HEK293 (cell line): Measurements from ENCODE around the gene CEACAM19.

Source experiments
- TCF7L2 ChIP-seq: IDR thresholded peaks from 2 replicates; pipeline ENCODE4 v1.6.1; 2011; ENCODE audit warnings: low read depth, mild to moderate bottlenecking, inconsistent platforms, low read length, moderate library complexity, borderline replicate concordance
- YY1 ChIP-seq: fragments of 450-650 bp; formaldehyde crosslinking; IDR thresholded peaks from 2 replicates; pipeline ENCODE4 v1.5.1; 2018; ENCODE audit warnings: missing biosample characterization, missing genetic modification characterization
- ZNF132 ChIP-seq: fragments of 450-650 bp; formaldehyde crosslinking; IDR thresholded peaks from 2 replicates; pipeline ENCODE4 v1.5.1; 2017; ENCODE audit warnings: missing biosample characterization, missing genetic modification characterization, borderline replicate concordance
- ZNF138 ChIP-seq: fragments of 450-650 bp; formaldehyde crosslinking; IDR thresholded peaks from 2 replicates; pipeline ENCODE4 v1.5.1; 2016; ENCODE audit warnings: missing biosample characterization, missing genetic modification characterization, borderline replicate concordance
- TF ChIP-seq, protein P1 (sequence below): fragments of 450-650 bp; formaldehyde crosslinking; IDR thresholded peaks from 2 replicates; pipeline ENCODE4 v1.5.1; 2016; ENCODE audit warnings: missing biosample characterization, missing genetic modification characterization

DNA sequence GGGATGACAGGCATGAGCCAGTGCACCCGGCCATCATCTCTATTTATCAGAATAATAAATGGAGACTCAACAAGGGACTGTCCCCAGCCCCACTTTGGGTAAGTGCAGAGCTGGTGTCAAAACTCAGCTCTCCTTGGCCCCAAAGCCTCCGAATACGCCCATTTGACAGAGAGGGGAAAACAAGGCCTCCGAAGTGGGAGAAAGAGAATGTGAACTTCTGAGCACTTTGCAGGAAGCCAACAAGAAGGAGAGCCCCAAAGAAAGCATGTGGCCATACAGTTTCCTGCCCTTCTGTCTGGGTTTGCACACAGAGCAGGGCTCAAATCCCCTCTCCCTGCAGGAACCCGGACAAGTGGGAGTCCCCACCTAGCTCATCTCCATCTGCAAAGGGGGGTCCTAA lies 29.3 kb downstream of the CEACAM19 start:
- no peak for TF ChIP-seq ZNF132 (tag by site-specific recombination)
- TF ChIP-seq TCF7L2 = no peak
- TF ChIP-seq, protein P1, sequence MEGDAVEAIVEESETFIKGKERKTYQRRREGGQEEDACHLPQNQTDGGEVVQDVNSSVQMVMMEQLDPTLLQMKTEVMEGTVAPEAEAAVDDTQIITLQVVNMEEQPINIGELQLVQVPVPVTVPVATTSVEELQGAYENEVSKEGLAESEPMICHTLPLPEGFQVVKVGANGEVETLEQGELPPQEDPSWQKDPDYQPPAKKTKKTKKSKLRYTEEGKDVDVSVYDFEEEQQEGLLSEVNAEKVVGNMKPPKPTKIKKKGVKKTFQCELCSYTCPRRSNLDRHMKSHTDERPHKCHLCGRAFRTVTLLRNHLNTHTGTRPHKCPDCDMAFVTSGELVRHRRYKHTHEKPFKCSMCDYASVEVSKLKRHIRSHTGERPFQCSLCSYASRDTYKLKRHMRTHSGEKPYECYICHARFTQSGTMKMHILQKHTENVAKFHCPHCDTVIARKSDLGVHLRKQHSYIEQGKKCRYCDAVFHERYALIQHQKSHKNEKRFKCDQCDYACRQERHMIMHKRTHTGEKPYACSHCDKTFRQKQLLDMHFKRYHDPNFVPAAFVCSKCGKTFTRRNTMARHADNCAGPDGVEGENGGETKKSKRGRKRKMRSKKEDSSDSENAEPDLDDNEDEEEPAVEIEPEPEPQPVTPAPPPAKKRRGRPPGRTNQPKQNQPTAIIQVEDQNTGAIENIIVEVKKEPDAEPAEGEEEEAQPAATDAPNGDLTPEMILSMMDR (tag by site-specific recombination) = no peak
- TF ChIP-seq ZNF138 = no peak
- no peak for TF ChIP-seq YY1
